GM21526 (cell line): ENCODE measurements around the gene TENT4A.

ENCODE experiments used
- ATAC-seq: cut with Tn5 transposase; IDR thresholded peaks from one replicate; pipeline ENCODE4 v1.9.1; 2021; ENCODE audit warnings: moderate library complexity; ENCODE audit not compliant: unreplicated experiment, low FRiP score

Gene TENT4A

DNA sequence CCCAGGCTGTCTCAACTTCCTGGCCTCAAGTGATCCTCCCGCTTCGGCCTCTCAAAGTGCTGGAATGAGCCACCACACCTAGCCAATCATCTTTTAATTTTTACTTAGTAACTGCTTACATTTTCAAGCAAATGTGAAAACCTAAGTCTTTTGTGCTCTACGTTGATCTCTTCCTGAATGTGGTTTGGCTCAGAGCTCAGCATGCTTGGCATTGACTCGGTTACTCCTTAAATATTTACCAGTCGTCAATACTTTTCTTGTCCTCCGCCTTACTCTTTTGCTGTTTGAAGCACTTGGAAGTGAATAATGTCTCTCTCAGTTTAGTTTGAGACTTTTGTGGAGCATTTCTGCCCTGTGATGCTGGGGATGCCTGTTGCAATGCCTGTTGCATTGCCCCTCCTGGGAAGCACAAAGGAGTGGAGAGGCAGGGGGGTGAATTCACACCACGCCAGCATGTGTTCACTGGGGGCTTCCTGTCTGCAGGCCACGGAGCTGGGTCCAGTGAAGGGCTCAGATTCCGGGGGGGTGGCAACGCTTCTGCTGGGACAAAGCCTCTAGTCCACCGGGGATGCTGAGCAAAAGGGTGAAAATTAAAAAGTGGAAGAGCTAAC lies 13.1 kb upstream of the TENT4A start:
- ATAC-seq, result no peak

DNA sequence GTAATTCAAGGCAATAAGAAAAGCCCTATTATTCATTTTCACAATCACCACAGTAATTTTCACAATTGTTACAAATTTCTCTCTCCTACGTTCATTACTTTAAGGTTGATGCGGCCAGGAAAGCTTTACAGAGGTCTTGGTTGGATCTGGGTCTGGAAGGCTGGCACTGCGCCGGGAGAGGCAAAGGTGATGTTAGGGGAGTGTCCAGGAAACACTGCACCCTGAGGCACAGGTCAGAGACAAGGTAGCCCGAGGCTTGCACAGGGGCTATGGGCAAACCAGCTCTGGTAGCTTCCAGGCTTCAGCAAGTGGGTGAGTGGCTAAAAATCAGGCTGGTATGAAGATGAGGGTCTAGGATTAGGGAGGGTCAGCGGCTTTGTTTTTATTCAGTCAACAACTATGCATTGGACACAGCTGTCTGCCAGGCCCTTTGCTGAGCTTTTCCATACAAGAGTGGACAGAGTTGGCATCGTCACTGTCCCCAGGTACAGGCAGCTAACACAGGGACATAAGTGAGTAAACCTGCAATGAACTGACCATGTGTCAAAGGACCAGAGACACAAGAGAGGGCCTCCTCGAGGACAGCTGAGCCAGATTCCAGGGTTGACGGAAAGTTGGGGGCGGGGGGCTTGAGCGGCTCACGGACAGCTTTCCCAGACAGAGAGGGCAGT lies 12.4 kb upstream of the TENT4A start:
- ATAC-seq, result no peak

DNA sequence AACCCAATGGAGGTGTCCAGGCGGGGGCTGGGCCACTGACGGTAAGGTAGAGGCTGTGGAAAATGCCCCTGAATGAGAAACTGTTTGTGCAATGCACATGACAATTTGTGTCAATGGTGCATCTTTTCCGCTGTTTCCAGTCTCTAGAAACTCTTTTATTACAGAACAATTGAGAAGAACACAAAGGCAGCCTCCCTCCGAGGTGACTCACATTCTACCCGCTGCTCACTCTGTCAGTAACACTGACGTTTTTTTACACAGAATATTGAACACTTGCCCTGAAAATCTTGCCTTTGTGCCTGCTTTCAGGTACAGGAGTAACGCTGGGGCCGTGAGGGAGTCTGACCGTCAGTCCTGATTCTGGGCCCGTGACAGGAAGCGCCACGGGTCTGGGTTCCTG lies 11.7 kb upstream of the TENT4A start:
- ATAC-seq, result no peak

DNA sequence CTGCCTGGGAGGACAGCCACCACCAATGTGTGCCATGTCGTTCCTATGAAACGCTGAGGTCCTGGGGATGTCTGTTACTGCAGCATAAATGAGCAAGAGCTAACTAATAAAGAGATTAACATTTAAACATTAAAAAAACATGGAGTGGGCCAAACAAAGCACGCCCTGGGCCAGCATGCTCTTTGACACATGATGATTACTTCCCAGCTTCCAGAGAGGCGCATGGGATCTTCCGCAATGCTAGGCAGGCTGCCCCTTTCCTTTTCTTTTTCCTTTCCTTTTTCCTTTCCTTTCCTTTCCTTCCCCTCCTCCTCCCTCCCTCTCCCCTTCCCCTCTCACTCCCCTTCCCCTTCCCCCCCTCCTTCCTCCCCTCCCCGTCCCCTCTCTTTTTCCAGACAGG lies 10.6 kb upstream of the TENT4A start:
- no peak for ATAC-seq

DNA sequence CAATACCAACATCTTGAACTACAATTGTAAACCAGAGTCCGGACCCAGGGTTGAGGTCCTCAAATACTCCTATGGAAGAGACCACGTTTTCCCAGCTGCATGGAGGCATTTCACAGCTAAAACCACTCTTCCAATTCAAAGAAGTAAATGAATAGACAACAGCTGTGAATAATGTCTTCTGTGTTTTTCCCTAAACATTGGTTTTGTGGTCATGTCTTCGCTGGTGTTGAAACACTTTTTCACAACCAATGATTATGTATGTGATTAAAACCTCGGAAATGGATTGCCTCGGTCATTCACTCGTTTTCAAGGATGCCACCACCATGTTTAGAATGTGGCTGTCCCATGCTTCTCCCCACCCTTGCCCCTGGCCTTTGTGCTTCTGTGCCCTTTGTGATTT lies 9.4 kb upstream of the TENT4A start:
- ATAC-seq, result no peak

DNA sequence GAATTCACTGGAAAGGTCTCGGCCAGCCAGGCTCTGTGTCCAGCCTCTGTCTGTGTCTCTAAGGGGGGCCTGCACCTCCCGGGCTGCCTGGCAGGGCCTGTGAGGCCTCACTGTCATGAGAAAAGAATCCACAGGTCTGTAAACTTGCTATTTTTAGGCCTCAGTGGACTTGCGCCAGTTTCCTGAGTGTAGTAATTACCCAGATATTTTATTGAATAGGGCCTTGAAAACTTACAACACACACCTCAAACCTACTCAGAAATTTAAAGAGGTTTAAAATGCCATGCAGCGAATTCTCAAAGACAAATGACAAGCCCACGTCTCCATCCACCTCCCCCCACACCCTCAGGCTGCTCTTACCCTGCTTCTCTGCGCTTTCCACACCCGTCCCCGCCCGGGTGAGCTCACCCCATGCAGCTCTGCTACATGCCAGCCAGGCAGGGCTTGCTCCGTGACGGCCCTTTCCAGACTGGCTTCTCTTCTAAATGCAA lies 8.8 kb upstream of the TENT4A start:
- no peak for ATAC-seq

DNA sequence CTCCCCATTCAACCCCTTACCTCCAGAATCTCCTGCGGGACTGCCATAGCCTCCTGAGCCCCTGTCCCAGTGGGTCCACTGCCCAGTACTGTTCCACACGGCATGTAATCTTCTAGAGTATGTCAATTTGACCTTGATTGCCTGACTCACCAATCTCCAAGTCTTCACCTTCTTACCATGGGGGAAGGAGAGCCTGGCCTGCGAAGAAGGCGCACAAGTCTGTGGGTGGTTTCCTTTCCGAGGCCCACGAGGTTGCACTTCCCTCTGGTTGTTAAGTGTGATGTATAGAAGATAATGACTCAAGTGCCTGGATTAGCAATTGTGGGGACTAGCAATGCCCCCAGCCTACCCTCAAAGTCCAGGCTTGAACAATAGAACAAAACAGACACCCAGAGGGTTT lies 8.1 kb upstream of the TENT4A start:
- peak; percentile 83 for ATAC-seq

DNA sequence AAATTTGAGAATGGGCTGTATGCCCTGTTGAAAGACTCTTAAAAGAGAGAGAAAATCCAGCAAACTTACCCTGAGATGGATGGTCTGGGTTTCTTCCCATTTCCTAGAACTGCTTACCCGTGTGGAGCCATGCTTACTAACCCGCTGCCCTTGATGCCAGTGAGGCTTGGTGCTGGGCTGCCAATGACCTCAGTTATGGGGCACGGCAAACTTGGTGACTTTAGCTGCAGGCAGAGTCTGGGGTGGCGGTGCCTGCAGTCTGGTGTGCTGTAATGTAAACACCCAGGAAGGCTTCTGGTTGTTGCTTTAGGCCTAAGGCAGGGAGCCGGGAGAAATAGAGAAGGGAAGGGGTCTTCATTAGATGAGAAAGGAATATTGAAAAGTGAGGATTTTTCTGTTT lies 7.3 kb upstream of the TENT4A start:
- ATAC-seq, result no peak

DNA sequence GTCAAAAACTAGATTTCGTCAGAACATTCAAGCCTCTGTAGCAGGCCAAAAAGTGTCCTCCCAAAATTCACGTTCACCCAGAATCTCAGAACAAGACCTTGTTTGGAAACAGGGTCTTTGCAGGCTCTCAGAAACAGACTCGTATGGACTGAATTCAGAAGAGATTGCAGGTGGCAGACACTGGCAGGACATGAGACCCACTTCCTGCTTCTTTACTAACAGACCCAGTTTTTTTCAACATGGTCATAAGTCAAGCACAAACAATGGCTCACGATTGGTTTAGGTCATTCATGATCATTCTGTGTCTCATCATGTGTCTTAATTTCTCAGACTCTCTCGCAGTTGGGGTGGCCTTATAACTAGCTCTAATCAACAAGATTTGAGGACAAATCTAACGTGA lies 5.4 kb upstream of the TENT4A start:
- ATAC-seq, result no peak

DNA sequence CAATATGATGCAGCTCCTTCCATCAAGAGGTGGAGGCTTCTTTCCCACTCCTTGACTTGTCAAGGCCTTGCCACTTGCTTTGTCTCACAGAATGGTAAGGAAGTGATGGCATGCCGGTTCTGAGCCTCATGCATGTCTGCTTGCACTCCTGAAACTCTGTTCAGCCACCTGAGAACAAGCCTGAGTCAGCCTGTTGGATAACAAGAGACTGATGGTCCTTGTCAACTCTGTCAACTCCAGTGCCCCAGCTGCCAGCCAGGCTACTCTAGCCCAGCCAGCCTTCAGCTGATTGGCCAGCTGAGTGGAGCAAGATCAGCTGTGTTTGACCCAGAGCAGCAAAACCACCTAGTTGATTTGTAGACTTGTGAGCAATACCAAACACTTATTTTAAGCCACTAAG lies 4.4 kb upstream of the TENT4A start:
- no peak for ATAC-seq

DNA sequence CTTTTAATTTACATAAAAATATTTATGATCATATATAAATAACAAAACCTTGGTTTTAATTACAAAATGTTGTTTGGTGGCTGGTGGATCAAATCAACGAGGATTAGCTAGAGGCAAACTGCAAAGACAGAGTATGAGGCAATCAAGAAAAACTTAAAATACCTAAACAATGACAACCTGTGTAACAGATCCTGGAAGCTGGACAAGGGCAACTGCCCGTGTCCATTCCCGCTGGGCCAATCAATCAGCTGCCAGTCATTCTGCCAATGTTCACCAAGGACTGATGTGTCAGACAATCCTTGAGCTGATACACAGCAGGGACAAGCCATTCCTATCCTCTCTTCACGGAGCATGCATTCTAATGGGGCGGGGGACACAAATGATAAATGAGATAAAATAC lies 3.2 kb upstream of the TENT4A start:
- no peak for ATAC-seq

DNA sequence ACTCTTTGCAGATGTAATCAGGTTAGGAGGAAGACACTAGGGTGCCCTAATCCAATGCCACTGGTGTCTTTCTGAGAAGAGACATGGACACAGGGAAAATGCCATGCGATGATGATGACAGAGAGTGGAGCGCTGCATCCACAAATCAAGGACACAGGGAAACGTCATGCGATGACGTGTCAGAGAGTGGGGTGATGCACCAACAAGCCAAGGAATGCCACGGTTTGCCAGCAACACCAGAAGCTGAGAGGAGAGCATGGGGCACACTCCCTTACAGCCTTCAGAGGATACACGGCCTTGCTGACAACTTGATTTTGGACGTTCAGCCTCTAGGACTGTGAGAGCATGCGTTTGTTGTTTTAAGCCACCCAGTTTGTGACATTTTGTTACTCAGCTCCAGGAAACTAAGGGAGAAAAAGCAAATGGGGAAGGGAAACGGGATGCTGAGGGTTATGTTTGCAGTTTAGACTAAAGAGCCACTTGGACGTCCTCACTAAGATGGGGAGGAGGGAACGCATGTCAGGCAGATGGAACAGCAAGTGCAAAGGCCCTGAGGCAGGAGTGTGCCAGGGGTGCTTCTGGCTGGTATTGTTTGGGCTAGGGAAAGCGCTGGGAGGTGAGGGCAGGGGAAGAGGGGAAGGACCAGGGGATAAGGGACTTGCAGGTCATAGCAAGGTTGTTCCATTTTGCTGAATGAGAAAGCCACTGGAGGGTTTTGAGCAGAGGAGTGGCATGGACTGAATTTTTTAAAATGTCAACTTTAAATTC lies 2.5 kb upstream of the TENT4A start:
- no peak for ATAC-seq

DNA sequence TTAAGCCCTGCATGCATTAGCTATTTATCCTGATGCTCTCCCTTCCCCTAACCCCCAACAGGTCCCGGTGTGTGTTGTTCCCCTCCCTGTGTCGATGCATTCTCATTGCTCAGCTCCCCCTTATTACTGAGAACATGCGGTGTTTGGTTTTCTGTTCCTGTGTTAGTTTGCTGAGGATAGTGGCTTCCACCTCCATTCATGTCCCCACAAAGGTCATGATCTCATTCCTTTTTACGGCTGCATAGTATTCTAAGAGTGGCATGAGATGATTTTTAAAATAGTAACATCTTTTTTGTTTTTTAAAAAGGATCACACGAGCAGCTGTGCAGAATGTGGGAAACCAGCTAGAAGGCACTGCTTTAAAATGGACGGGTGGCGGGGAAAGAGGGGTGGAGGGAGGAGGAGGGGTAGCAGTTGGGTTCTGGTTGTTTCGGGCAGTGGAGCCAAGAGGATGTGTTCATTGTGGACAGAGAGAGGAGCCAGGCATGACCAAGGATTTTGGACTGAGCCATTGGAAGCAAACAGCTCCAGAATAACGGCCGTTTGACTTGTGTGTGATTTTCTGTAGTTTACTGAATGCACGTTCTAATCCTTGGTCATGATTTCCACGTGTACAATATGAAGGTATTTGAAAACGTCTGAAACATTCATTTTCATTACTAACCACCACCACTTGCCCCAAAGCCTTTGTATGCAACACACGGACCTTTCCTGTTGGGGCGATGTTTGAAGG lies 1.7 kb upstream of the TENT4A start:
- ATAC-seq, result no peak

DNA sequence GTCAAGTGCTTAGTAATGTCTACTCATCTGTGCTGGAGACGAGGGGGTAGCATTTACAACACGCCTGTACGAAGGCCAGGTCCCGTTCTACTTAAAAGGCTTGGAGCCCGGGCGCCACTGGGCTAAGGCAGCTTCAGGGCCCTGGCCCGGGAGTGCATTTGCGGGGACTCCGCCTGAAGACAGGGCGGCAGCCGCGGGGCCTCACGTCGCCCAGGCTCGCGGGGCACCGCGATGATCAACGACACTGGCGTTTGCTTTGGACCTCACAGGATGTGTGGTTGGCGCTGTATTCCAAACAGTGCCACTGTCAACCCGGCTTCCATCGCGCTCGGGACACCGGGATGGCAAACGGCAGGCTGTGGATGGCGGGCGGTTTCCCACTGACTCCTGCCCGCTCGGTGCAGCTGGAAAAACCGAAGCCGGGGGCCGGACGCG lies 1.1 kb upstream of the TENT4A start:
- ATAC-seq, result no peak

DNA sequence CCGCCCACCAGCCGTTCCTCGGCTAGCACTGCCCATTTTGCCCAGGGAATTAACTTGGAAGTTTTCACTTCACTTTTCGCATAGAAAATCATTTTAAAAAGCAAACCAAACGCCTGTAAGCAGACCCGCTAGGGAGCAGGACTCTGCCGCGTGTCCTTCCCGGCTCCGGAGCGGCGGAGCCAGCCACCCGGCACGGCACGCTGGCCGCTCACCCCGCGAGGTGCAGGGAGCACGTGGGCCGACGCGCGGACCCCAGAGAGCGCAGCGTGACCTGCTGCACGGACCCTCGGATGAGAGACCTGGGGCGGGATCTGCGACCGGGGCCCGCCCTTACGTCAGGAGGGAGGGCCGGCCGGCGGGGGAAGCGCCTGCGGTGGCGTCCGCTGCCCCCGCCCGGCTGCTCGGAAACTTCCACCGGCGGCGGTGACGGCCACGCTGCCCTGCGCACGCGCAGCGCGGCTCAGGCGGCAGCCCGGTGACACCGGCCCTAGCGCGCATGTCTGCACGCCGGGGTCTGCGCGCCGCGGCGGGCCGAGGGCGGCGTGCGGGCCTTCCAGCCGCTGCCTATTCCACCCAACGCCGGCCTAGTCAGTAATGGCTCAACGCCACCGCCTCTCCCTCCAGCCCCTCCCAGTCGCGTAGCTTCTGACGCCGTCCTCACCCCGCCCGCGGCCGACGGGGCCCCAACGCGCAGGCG lies 507 bp upstream of the TENT4A start:
- ATAC-seq, result peak; percentile 59

DNA sequence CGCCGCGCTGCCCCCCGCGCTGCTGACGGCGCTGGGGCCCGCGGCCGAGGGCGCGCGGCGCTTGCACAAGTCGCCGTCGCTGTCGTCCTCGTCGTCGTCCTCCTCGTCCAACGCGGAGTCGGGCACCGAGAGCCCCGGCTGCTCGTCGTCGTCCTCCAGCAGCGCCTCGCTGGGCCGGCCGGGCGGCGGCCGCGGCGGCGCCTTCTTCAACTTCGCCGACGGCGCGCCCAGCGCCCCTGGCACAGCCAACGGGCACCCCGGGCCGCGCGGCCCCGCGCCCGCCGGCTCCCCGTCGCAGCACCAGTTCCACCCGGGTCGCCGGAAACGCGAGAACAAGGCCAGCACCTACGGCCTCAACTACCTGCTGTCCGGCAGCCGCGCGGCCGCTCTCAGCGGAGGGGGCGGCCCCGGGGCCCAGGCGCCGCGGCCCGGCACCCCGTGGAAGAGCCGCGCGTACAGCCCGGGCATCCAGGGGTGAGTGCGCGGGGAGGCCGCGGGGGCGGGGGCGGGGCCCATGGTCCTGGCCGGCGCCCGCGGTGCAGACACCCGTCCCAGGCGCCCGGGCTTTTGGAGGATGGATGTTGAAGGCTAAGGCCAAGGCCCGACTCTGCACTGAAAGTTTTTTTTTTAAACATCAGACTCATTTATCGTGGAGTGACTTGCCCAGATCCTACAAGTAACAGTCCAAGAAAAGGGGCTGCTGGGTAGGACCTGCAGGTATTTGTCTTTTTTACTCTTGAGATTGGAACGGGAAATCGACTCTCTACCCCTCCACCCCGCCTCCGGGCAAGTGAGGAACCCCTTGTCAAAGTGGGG lies 1.2 kb downstream of the TENT4A start:
- ATAC-seq, result no peak

DNA sequence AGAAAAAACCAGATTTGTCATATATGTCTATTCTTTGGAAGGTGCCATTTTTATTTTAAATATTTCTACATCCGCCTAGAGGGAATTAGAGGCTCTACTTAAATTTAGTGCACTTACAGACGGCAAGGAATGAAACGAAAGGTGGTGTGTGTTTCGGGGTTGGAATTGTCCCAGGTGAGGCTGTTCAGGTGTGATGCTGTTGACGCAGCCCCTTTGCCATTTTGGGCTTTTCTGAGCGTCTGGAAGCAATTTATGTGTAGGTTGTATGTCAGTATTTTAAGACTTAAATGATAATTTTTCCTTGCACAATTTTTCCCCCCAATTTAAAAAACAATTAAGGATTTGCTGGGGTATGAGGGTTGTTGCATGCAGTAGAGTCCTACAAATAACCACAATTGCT lies 2.0 kb downstream of the TENT4A start:
- ATAC-seq, result no peak

DNA sequence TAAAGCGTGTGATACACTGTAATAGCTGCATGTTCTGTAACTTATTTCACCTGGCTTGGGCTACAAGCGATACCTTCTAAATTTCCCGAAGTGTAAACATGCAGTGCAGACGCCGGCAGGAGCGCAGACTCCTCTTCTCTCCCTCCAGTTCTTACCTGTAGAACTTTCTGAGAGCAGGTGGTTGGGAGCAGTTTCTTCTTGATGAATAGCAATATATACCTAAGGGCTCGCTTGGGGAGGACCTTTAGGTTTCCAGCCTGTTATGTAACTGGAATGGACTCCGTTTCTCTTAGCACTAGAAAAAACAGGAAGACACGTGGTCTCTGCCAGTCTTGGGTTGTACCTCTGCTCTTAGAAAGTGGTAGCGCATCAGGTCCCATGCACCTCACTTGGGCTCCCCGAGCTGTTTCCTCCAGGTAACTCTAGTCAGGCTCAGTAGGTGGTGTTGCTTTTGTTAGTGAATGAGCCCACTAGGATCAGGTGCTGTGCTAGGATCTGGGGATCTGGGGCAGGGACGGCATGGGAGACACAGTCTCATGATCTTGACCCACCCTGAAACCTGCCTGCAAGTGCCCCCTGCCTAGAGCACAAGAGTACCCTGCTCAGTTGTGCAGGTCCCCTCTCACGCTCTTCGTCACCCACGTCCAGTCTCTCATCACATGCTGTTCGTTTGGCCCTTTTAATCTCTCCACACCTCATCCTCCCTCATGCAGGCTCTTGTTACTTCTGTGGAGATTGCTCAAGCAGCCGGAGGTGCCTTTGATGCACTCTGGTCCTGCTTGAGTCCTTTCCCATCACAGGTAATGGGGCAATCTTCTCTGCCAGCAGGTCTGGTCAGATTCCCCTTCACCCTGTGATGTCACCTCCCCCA lies 2.8 kb downstream of the TENT4A start:
- ATAC-seq, result no peak
